HG03095 (cell line): ENCODE results near the gene CGB5.
"Not testable (repeated sequence)": the region's sequence is repeated elsewhere in the genome, so short reads cannot be mapped to it uniquely, and the experiment has no call there.

Source experiments
- ATAC-seq: cut with Tn5 transposase; IDR thresholded peaks from one replicate; pipeline ENCODE4 v1.9.1; 2021; ENCODE audit warnings: moderate library complexity; ENCODE audit not compliant: unreplicated experiment

The CGB5 gene

DNA sequence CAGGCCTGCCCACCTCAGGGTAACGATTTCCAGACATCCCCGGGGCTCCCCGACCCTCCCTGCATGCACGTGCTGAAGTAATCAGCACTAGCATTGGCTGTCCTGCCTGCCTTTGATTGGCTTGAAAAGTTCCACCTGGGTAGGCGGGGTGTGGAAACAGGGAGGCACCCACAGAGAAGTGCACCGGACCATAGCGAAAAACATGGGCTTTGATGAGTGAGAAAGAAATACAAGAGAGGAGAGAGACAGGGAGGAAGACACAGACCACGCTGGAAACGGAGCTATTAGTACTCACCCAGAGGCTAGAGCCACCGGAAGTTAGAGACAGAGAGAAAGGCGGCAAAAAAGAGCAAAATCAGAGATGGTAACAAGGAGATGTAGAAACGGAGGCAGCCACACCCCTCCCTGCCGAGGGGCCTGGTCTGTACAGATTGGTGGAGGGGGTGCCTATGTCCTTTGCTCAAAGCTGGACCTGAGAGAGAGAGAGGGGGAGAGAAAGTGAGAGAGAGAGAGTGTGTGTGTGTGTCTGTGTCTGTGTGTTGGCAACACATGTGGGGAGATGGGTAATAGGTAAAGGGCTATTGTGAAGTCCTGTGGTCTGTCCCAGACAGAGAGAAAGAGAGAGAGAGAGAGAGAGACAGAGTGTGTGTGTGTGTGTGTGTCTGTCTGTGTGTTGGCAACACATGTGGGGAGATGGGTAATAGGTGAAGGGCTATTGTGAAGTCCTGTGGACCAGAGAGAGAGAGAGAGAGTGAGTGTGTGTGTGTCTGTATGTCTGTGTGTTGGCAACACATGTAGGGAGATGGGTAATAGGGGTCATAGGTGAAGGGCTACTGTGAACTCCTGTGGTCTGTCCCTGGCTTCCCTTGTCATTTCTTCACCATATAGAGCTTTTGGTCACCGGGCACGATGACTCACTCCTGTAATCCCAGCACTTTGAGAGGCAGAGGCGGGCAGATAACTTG is 22.4 kb upstream of the CGB5 start:
- ATAC-seq: no peak

DNA sequence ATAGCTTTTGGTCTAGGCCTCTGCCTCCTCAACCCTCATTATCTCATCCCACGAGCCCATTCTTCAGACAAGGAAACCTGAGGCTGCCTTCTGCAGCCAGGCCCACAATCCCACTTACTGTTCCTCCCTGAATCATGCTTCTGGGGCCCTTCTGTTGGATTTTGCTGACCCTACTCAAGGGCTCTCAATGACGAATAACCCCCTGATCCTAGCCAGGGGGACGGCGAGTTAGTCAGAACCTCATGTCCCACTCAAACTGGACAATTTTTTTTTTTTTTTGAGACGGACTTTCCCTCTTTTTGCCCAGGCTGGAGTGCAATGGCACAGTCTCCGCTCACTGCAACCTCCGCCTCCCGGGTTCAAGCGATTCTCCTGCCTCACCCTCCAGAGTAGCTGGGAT is 21.5 kb upstream of the CGB5 start:
- ATAC-seq: no peak

- ATAC-seq: not testable (repeated sequence)
Observed at GRCh38 chr19:49024233-49024632, 19.4 kb upstream of the CGB5 start, which contains the start of gene CGB3. Gene CGB3 (minus strand): TSS chr19:49024333. CDS start chr19:49023971, 362 bp downstream.

GRCh38 chr19:49025088-49025487 is 18.6 kb upstream of the CGB5 start:
- not testable (repeated sequence) for ATAC-seq

- ATAC-seq: not testable (repeated sequence)
Observed at GRCh38 chr19:49025599-49025998, 18.0 kb upstream of the CGB5 start.

DNA sequence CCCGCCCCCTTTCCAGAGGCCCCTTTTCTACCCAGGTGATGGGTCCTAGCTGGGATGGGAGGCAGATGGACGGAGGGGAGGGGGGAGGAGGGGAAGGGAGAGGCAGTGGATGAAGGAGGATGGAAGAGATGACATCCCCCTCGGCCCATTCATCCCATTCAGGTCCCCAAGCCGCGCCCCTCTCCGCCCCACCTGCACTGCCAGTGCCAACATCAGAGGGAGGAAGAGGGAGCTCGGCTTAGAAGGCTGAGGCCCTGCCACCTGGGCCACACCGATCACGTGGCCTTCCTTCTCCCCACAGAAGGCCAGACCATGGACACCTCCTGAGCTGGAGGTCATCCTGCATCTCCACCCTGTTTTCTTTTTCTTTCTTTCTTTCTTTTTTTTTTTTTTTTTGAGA is 15.0 kb upstream of the CGB5 start:
- ATAC-seq: not testable (repeated sequence)

DNA sequence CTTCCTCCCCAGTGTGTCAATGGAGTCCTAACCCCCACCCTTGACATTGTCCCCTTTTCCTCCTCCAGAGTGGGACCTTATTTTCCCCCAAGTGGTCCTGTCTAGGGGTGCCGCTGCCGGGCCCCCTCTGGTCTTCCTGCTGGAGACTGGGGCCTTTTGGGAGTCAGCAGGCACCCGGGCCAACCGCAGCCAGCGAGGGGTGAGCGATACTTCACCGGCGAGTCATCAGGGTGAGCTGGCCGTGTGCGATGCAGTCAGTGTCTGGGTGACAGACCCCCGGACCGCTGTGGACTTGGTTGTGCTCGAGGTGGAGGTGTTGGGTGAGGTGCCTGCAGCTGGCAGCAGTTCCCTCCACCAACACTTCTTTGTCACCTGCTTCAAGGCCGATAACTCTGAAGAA is 13.9 kb upstream of the CGB5 start:
- not testable (repeated sequence) for ATAC-seq

- ATAC-seq: not testable (repeated sequence)
Observed at GRCh38 chr19:49030323-49030722, 13.3 kb upstream of the CGB5 start.

- ATAC-seq: not testable (repeated sequence)
Observed at GRCh38 chr19:49031642-49032301, 11.9 kb upstream of the CGB5 start, which contains the start of gene CGB2. Gene CGB2 (plus strand): TSS chr19:49031890. CDS start chr19:49032096, 206 bp downstream.

DNA sequence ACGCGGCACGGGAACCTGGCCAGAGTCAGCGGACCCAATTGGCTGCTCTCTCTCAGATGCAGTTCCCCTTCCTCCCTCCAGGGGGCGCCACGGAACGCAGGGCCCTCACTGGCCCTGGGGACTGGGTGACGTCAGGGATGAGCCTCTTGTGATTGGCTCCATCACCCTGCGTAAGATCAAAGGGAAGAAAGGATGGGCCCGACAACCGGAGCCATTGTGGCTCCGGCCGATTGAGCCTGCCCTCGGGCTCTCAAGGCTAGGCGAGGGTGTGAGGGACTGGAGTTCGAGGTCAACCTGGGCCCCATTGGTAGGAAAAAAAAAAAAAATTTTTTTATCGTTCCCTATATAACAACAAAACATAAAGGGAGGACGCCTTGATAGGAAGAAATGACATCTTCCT is 6.8 kb upstream of the CGB5 start, which contains the start of gene CGB1:
CGB1 (minus strand) TSS at position 81 of the 400 bp plus-strand sequence. CDS start 184 bp downstream, outside the sequence.
- ATAC-seq: not testable (repeated sequence)

DNA sequence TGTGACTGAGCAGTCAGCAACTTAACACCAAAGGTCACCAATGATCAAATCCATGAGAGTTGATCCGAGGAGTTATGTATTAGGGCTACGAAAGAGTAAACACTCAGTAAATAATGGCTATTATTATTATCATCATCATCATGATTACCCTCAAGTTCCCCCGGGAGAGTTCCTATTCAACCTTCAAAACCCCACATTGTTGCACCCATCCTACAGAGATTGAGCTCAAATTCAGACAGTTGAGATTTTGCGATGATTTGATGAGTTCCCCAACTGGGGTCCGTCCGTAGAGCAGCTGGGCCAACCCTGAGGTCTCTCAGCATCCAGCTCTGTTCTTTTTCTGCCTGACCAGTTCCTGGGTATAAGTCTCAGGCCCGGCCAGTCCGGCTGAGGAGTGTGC is 5.5 kb upstream of the CGB5 start:
- ATAC-seq: not testable (repeated sequence)

DNA sequence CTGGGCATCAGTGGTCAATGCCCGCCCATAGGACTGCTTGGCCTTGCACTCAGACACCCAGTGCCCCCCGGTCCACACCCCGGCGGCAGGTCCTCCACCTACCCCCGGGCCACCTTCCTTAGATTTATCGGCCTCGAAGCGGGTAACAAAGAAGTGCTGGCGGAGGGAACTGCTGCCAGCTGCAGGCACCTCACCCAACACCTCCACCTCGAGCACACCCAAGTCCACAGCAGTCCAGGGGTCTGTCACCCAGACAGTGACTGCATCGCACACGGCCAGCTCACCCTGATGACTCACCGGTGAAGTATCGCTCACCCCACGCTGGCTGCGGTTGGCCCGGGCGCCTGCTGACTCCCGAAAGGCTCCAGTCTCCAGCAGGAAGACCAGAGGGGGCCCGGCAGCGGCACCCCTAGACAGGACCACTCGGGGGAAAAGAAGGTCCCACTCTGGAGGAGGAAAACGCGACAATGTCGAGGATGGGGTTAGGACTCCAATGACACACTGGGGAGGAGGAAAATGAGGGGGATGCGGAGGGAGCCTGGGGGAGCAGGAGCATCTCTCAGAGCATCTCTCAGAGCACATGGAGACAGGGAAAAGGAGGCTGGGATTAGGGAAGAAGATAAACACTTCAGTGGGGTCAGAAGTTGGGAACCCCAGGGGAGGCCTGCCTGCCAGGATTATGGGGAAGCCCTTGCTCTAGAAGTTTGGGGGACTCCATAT is 4.9 kb upstream of the CGB5 start:
- ATAC-seq: not testable (repeated sequence)

DNA sequence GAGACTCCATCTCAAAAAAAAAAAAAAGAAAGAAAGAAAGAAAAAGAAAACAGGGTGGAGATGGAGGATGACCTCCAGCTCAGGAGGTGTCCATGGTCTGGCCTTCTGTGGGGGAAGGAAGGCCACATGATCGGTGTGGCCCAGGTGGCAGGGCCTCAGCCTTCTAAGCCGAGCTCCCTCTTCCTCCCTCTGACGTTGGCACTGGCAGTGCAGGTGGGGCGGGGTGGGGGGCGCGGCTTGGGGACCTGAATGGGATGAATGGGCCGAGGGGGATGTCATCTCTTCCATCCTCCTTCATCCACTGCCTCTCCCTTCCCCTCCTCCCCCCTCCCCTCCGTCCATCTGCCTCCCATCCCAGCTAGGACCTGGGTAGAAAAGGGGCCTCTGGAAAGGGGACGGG is 3.9 kb upstream of the CGB5 start:
- not testable (repeated sequence) for ATAC-seq

GRCh38 chr19:49042177-49042576 is 1.5 kb upstream of the CGB5 start:
- no peak for ATAC-seq

GRCh38 chr19:49042666-49043065 is 982 bp upstream of the CGB5 start:
- not testable (repeated sequence) for ATAC-seq

- ATAC-seq: not testable (repeated sequence)
Observed at GRCh38 chr19:49049011-49049410, 5.4 kb downstream of the CGB5 start, which contains the start of gene CGB8. Gene CGB8 (minus strand): TSS chr19:49049111. CDS start chr19:49048739, 372 bp downstream.

DNA sequence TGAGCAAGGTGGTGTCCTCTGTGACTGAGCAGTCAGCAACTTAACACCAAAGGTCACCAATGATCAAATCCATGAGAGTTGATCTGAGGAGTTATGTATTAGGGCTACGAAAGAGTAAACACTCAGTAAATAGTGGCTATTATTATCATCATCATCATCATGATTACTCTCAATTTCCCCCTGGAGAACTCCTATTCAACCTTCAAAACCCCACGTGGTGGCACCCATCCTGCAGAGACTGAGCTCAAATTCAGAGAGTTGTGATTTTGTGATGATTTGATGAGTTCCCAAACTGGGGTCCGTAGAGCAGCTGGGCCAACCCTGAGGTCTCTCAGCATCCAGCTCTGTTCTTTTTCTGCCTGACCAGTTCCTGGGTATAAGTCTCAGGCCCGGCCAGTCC is 6.2 kb downstream of the CGB5 start:
- ATAC-seq: not testable (repeated sequence)

DNA sequence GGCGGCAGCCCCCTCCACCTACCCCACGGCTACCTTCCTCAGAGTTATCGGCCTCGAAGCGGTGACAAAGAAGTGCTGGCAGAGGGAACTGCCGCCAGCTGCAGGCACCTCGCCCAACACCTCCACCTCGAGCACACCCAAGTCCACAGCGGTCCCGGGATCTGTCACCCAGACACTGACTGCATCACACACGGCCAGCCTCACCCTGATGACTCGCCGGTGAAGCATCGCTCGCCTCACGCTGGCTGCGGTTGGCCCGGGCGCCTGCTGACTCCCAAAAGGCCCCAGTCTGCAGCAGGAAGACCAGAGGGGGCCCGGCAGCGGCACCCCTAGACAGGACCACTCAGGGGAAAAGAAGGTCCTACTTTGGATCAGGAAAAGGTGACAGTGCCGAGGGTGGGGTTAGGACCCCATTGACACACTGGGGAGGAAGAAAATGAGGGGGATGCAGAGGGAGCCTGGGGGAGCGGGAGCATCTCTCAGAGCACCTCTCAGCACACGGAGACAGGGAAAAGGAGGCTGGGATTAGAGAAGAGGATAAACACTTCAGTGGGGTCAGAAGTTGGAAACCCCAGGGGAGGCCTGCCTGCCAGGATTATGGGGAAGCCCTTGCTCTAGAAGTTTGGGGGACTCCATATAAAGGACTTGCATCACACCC is 6.9 kb downstream of the CGB5 start:
- not testable (repeated sequence) for ATAC-seq

GRCh38 chr19:49056101-49056901 is 12.7 kb downstream of the CGB5 start:
- ATAC-seq: no peak
